GM10266 (cell line): ENCODE data around the gene BCL7B.
"Not testable (repeated sequence)": the region's sequence is repeated elsewhere in the genome, so short reads cannot be mapped to it uniquely, and the experiment has no call there.

Experiments
- DNase-seq: peaks from one replicate; pipeline ENCODE4 v3.0.0; 2012; ENCODE audit errors: extremely low spot score
- TF ChIP-seq, protein P1 (sequence below): IDR thresholded peaks from 2 replicates; pipeline ENCODE4 v1.5.1; 2012; ENCODE audit warnings: mild to moderate bottlenecking, low read depth; ENCODE audit not compliant: control insufficient read depth, insufficient read depth; ENCODE audit errors: missing control alignments

Gene BCL7B

DNA sequence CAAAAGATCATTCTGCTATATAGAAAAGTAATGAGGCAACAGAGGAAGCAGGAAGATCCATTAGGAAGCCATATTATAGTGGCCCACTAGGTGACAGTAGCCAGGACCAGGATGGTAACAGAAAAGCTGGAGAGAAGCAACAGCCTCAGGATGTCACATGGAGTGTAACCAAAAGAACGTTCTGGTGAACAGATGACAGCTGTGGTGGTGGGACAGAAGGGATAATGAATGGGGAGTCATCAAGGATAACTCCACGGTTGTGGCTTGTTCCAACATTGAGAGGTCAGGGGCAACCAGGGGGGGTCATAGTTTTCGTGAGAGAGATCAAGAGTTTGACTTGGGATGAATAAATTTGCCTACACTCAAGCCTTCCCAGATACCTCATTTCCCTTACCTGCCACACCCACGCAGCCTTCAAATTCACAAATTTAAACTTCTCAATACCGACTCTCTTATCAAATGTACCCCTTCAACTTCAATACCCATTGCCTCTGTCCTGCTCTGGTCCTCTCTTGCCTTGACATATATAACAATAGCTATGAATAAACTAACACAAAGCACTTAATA lies 11.6 kb upstream of the BCL7B start:
- TF ChIP-seq, protein P1, sequence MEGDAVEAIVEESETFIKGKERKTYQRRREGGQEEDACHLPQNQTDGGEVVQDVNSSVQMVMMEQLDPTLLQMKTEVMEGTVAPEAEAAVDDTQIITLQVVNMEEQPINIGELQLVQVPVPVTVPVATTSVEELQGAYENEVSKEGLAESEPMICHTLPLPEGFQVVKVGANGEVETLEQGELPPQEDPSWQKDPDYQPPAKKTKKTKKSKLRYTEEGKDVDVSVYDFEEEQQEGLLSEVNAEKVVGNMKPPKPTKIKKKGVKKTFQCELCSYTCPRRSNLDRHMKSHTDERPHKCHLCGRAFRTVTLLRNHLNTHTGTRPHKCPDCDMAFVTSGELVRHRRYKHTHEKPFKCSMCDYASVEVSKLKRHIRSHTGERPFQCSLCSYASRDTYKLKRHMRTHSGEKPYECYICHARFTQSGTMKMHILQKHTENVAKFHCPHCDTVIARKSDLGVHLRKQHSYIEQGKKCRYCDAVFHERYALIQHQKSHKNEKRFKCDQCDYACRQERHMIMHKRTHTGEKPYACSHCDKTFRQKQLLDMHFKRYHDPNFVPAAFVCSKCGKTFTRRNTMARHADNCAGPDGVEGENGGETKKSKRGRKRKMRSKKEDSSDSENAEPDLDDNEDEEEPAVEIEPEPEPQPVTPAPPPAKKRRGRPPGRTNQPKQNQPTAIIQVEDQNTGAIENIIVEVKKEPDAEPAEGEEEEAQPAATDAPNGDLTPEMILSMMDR, result no peak
- DNase-seq, result no peak

DNA sequence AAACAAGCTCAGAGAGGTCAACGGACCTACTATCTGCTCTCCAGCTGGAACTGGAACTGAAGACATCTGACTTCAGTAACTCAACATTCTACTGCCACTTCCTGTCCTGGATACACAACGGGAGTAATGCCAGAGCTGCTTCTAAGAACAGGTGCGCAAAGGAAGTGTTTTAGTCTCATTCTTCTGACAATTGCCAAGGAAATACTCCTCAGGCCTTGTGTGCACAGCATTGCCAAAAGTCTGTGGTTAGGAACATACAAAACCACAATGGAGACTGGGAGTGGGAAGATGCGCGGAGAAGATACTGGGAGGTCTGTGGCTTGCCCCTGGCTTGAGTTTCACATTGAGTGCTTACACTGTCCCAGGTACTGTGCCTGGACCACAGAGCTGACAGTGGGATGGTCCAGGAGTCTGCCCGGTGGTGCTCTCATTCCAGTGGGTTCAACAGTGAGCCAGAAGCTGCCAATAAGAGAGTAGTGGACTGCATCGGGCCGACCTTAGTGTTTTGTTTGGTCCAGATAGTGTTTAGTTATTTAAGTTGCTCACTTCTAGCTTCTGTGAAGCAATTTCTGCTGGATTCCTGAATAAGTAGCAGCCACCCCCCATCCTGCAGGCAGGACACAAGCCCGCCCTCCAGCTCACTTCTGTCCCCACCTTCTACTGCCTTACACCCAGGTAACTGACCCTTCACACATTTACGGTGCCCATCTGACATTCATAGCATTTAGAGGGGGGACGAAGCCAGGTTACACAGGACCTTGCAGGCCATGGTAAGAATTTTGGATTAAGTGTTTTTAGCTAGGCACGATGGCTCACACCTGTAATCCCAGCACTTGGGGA lies 10.6 kb upstream of the BCL7B start:
- DNase-seq, result no peak

DNA sequence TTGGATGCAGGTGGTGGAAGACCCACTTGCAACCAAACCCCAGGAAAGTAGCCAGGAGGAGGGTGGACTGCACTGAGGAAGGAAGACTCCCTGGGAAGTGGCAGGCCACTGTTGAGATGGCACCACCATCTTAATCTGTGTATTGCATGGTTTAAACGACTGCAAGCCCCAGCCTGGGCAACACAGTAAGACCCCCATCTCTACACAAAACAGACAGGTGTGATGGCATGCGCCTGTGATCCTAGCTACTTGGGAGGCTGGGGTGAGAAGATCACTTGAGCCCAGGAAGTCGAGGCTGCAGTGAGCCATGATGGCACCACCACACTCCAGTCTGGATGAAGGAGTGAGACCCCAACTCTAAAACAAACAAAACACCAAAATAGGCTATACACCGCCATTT lies 9.7 kb upstream of the BCL7B start:
- TF ChIP-seq, protein P1, result no peak
- no peak for DNase-seq

More for the DNA sequence above, 10.6 kb upstream of the BCL7B start:
- TF ChIP-seq, protein P1, result no peak

DNA sequence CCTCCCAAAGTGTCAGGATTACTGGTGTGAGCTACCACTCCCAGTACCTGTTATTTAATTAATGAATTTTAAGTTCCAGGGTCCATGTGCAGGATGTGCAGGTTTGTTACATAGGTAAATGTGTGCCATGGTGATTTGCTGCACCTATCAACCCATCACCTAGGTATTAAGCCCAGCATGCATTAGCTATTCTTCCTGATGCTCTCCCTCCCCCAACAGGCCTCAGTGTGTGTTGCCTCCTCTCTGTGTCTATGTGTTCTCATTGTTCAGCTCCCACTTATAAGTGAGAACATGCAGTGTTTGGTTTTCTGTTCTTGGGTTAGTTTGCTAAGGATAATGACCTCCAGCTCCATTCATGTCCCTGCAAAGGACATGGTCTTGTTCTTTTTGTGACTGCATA lies 8.9 kb upstream of the BCL7B start:
- not testable (repeated sequence) for DNase-seq

DNA sequence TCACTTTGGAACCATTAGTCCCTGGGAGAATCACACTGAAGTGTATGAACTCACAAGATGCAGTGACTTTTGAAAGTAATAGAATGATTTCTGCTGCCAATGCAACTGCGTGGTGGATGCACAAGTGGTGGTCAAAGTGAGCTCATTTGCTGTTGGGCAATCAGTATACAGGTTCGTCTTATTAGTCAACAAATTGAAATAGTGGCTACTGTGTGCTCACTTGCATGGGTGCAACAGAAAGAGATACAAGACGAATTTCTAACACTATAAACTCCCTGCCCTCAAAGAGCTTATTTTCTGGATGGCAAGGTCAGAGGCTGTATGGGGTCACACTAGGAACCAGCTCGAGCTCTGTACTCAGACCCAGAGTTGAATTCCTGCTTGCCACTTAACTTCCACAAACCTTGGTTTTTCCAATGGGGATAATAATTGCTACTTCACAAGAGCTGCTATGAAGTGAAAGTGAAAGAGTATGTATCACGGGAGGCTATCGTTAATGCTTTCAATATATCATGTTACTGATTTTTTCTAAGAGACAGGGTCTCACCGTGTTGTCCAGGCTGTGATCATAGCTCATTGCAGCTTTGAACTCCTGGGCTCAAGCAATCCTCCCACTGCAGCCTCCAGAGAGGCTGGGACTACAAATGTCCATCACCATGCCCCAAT lies 8.3 kb upstream of the BCL7B start:
- TF ChIP-seq, protein P1, result no peak
- DNase-seq, result no peak

DNA sequence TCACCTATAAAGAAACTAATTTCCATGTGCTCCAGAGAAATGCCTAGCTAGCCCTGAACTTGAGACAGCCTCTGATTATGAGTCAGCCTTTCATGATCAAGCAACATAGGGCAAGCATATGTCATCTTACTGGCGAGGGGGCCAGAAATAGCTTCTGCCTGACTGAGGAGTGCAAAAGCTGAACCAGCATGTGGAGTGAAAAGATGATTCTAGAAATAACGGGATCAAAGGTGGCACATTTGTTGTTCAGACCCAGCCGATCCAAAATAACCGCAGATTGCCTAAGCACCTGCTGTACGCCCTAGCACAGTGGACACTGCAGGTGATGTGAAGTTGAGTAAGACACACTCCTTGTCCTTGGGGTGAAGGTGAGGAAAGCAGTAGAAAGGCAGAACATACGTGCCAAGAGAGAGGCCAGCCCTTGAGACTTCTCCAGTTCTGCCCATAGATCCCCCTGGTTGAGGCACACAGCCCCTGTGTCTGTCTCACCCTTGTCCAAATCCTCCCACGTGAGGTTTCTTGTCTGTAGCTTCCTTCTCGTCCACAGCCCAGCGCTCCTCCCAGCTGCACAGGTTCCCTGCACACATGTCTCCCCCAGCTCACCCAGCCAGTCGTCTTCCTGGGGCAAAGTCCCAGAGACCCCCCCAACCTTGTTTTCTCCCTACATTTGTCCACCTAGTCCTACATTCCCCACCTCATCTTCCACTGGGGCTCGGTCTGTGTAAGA lies 2.8 kb upstream of the BCL7B start:
- TF ChIP-seq, protein P1, result no peak
- DNase-seq, result peak; percentile 53

DNA sequence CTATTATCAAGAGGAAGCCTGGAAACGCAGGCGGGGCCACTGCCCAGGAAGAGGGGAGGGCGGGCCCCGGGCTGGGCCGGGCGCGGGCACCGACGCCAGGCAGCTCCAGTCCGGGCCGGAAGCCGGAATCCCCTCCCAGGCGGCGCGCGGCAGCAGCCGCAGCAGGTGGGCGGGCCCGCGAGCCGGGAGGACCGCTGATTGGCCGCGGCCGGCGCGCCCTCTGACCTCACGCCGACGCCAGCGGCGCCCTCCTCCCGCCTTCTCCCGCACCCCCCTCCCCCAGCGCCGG lies 438 bp downstream of the BCL7B start:
- DNase-seq, result peak; percentile 99

More for the DNA sequence above, 438 bp downstream of the BCL7B start:
- TF ChIP-seq, protein P1, result no peak
